ENCODE data around the gene SATB2.

The SATB2 gene

GRCh38 chr2:199309973-199310372, 147.8 kb downstream of the SATB2 start:
- H3K27ac ChIP-seq (ENCODE audit: low read length): no peak overlapping the region
- H4K20me1 ChIP-seq (ENCODE audit: insufficient read depth, low read length): no peaks in the 10 kb centered on the region
- H3K9me3 ChIP-seq (ENCODE audit: insufficient read depth, low read length, severe bottlenecking): no peaks in the 10 kb centered on the region
- ATAC-seq (ENCODE audit: insufficient read depth, low read depth) (no peak), DNase-seq (no peak)
- no peaks in the 10 kb centered on the region for H3K4me1 ChIP-seq (ENCODE audit: insufficient read depth, low read length)
- H3K27me3 ChIP-seq (ENCODE audit: insufficient read depth, low read length, poor library complexity): peaks cover 3% of the 10 kb centered on the region
- no peak overlapping the region for H3K4me2 ChIP-seq (ENCODE audit: insufficient read depth, low read length)
- no peaks in the 10 kb centered on the region for H3K79me2 ChIP-seq (ENCODE audit: insufficient read depth, low read length)
- no peak for TF ChIP-seq CTCF (IDR thresholded peaks at IDR 0.05; ENCODE audit: borderline replicate concordance, extremely low read depth, low read length, poor library complexity, severe bottlenecking)
- no peak for TF ChIP-seq EZH2 (IDR thresholded peaks at IDR 0.05; ENCODE audit: borderline replicate concordance, low read depth, low read length, severe bottlenecking)
- no peak overlapping the region for H2AFZ ChIP-seq (ENCODE audit: low read depth, low read length)
- H3K4me3 ChIP-seq (ENCODE audit: low read depth in 1 of 2, low read length in 2 of 2): no peak overlapping the region
- no peak overlapping the region for H3K9ac ChIP-seq (ENCODE audit: low read depth, low read length)
- H3K36me3 ChIP-seq (ENCODE audit: insufficient read depth, low read length): no peaks in the 10 kb centered on the region

- no peaks in the 10 kb centered on the region for H3K79me2 ChIP-seq (ENCODE audit: insufficient read depth, low read length)
- no peaks in the 10 kb centered on the region for H4K20me1 ChIP-seq (ENCODE audit: insufficient read depth, low read length)
- peaks cover 3% of the 10 kb centered on the region for H3K27me3 ChIP-seq (ENCODE audit: insufficient read depth, low read length, poor library complexity)
- no peak for ATAC-seq (ENCODE audit: insufficient read depth, low read depth)
- H3K4me2 ChIP-seq (ENCODE audit: insufficient read depth, low read length): no peak overlapping the region
- no peaks in the 10 kb centered on the region for H3K4me1 ChIP-seq (ENCODE audit: insufficient read depth, low read length)
- no peak overlapping the region for H3K4me3 ChIP-seq (ENCODE audit: low read depth in 1 of 2, low read length in 2 of 2)
- DNase-seq: no peak
- no peaks in the 10 kb centered on the region for H3K9me3 ChIP-seq (ENCODE audit: insufficient read depth, low read length, severe bottlenecking)
- no peak overlapping the region for H3K27ac ChIP-seq (ENCODE audit: low read length)
- no peaks in the 10 kb centered on the region for H3K36me3 ChIP-seq (ENCODE audit: insufficient read depth, low read length)
- no peak for TF ChIP-seq EZH2 (IDR thresholded peaks at IDR 0.05; ENCODE audit: borderline replicate concordance, low read depth, low read length, severe bottlenecking)
- H3K9ac ChIP-seq (ENCODE audit: low read depth, low read length): no peak overlapping the region
- H2AFZ ChIP-seq (ENCODE audit: low read depth, low read length): no peak overlapping the region
These were observed 148.3 kb downstream of the SATB2 start for GRCh38 chr2:199309411-199309810.

- no peaks in the 10 kb centered on the region for H4K20me1 ChIP-seq (ENCODE audit: insufficient read depth, low read length)
- DNase-seq (no peak), ATAC-seq (ENCODE audit: insufficient read depth, low read depth) (no peak)
- TF ChIP-seq CTCF (IDR thresholded peaks at IDR 0.05; ENCODE audit: borderline replicate concordance, extremely low read depth, low read length, poor library complexity, severe bottlenecking) (no peak), EZH2 (IDR thresholded peaks at IDR 0.05; ENCODE audit: borderline replicate concordance, low read depth, low read length, severe bottlenecking) (no peak)
- H2AFZ ChIP-seq (ENCODE audit: low read depth, low read length): no peak overlapping the region
- no peaks in the 10 kb centered on the region for H3K79me2 ChIP-seq (ENCODE audit: insufficient read depth, low read length)
- H3K4me3 ChIP-seq (ENCODE audit: low read depth in 1 of 2, low read length in 2 of 2): no peak overlapping the region
- H3K27ac ChIP-seq (ENCODE audit: low read length): no peak overlapping the region
- H3K9ac ChIP-seq (ENCODE audit: low read depth, low read length): no peak overlapping the region
- no peaks in the 10 kb centered on the region for H3K4me1 ChIP-seq (ENCODE audit: insufficient read depth, low read length)
- H3K36me3 ChIP-seq (ENCODE audit: insufficient read depth, low read length): no peaks in the 10 kb centered on the region
- peaks cover 3% of the 10 kb centered on the region for H3K27me3 ChIP-seq (ENCODE audit: insufficient read depth, low read length, poor library complexity)
- no peak overlapping the region for H3K4me2 ChIP-seq (ENCODE audit: insufficient read depth, low read length)
- no peaks in the 10 kb centered on the region for H3K9me3 ChIP-seq (ENCODE audit: insufficient read depth, low read length, severe bottlenecking)
These were observed 149.2 kb downstream of the SATB2 start for GRCh38 chr2:199308567-199308966.

GRCh38 chr2:199307461-199307860, 150.3 kb downstream of the SATB2 start:
- no peaks in the 10 kb centered on the region for H3K4me1 ChIP-seq (ENCODE audit: insufficient read depth, low read length)
- ATAC-seq (ENCODE audit: insufficient read depth, low read depth) (no peak), DNase-seq (no peak)
- H3K27me3 ChIP-seq (ENCODE audit: insufficient read depth, low read length, poor library complexity): peaks cover 6% of the 10 kb centered on the region
- H3K4me3 ChIP-seq (ENCODE audit: low read depth in 1 of 2, low read length in 2 of 2): no peak overlapping the region
- H4K20me1 ChIP-seq (ENCODE audit: insufficient read depth, low read length): no peaks in the 10 kb centered on the region
- no peaks in the 10 kb centered on the region for H3K9me3 ChIP-seq (ENCODE audit: insufficient read depth, low read length, severe bottlenecking)
- no peak overlapping the region for H3K4me2 ChIP-seq (ENCODE audit: insufficient read depth, low read length)
- H3K27ac ChIP-seq (ENCODE audit: low read length): no peak overlapping the region
- H2AFZ ChIP-seq (ENCODE audit: low read depth, low read length): no peak overlapping the region
- TF ChIP-seq EZH2 (IDR thresholded peaks at IDR 0.05; ENCODE audit: borderline replicate concordance, low read depth, low read length, severe bottlenecking) (no peak), CTCF (IDR thresholded peaks at IDR 0.05; ENCODE audit: borderline replicate concordance, extremely low read depth, low read length, poor library complexity, severe bottlenecking) (no peak)
- H3K36me3 ChIP-seq (ENCODE audit: insufficient read depth, low read length): no peaks in the 10 kb centered on the region
- H3K9ac ChIP-seq (ENCODE audit: low read depth, low read length): no peak overlapping the region
- no peaks in the 10 kb centered on the region for H3K79me2 ChIP-seq (ENCODE audit: insufficient read depth, low read length)
